SHP77 (cell line): ENCODE data around the gene BMX.
A peak's percentile ranks its signal among the peaks of the same experiment; 100 is the strongest.

Experiments
- DNase-seq, 2 experiments: peaks; one replicate each; lab custom pipeline; 2025; lab: John Stamatoyannopoulos, UW

Gene BMX

DNA sequence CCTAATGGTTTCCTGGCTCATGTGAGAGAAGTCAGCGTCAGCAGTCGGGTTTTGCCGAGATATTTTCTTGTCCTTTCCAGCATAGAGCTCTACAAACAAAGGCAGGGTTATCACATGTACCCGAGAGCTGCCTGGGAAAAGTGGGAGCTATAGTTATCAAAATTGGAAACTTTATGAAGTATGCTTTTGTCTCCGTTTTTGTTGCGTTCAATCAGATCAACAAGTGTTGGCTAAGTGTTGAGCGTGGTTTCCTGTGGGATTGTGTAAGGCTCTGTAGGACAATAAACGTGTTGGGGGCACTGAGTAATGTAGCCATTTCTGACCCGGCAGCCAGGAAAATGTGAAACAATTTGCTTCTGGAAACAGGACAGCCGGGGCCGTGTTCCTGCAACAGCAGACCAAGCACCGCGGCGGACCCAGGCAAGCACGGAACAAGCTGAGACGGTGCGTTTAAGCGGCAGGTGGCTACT, at the start of gene BMX:
BMX (plus strand) TSS at position 311 of the 470 bp plus-strand sequence. CDS start 7,547 bp downstream, outside the sequence.
- DNase-seq, result no peak

DNA sequence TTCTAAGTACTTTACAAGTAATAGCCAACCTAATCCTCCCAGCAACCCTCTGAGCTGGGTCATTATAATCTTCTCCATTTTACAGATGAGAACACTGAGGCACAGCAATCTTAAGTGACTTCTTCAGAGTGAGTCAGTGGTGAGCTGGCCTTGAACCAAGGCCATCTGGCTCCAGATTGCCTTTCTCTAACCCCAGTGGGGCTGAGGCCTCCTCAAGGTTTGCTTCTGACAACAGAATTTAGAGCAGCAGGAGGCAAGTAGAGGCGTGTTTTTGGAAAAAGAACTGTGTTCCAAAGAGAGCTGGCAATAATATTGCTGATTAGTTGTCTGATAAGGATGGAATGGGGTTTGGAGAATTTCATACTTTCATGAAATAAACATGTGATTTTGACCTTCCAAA, 48.7 kb upstream of the BMX start:
- no peak for DNase-seq

DNA sequence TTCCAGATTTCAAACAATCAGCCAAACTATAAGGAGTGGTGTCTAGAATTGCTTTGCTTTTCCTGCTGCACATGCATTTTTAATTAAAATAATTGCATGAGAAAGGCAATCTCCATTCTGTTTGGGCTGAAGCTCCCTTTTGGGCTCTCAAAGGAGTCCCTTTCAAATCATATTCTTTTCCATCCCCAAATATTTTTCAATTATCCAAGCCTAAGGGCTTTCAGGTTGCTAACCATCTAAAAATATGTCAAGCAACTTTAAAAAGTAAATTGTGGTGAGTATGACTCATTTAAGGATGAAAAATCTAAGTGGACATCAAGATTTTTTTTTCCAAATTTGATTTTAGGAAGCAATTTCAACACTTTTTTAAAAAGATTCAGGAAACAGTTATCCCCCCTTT, 35.9 kb upstream of the BMX start:
- DNase-seq, result no peak

DNA sequence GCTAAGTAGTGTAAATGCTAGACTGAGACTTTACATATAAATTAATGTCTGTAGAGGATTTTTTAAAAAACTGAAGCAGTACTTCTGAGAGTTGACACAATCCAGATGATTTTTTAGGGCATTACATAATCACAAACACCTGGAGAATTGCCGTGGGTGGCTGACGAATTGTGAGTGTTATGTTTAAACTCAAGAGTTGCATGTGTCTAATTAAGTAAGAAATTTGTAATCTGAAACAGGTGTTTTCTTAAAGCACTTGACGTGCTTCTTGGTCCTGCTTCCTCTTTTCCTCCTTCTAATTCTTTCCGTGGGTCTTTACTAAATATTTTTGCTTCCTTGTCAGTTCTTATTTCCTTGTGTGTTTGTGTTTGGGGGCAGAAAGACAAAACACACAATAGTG, 35.3 kb upstream of the BMX start:
- DNase-seq, result no peak

DNA sequence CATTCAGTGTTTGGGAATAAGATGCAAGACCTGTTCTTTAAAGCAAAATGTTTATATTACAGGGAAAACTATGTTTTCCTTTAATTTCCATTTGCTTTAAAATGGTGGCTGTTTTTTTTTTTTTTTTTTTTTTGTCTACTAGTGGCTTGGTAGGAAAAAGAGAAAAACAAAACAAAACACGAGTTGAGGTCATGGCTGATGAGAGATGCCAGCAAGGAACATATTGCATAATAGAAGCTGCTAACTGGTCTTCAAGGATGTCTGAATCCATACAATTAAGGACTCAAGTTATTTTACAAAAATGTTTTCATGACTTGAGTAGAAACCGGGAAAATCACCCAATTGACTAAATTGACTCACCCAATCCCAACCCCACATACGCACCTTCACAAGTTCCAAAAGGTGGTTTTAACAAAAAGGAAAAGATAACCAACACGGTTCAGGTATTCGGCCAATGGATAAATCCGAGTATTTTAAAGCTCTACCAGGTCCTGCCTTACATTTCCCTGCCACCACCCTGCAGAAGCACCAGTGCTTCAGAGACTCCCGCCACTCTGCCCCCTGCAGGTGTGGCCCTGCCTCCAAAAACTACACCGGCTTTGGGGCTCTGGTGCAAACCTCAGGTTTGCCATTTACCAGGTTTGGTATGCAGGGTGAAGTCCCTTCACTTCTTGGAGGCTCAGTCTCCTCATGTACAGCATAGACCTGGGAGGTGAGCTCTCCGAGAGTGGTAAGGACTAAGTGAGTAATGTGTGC, 34.5 kb upstream of the BMX start:
- no peak for DNase-seq

DNA sequence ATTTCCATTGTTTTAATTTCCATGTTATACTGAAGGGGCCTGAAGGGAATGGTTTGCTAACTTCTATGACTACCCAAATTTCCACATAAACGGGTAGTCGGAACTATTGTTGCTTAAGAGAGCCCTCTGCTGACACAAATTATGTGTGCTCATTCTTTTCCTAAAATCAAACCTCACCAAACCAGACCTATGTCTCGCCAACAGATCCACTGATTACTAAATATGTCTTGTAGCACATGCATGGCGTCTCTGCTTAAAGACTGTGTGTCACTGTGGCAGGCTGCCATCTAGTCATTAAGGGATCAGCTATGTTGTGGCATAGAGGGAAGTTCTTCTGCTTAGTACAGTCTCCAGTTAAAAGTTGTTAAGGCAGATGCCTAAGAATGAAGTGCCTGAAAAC, 32.6 kb upstream of the BMX start:
- DNase-seq, result no peak

DNA sequence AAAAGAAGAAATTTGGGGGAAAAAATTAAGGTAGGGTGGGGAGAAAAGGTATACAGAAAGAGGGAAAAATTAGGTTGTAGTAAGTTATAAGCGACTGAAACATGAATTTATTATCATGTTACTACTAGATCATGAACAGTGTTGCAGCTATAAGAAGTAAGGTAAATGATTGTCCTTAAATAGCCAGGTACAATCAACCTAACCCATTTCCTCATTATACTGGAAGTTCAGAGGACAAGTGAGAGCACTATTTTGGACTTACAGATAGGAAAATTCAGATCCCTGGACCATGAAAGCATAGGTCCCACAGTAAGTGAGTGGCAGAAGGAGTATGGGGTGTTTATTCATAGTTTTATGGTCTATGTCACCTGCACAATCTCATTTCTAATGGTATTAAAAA, 31.0 kb upstream of the BMX start:
- no peak for DNase-seq

DNA sequence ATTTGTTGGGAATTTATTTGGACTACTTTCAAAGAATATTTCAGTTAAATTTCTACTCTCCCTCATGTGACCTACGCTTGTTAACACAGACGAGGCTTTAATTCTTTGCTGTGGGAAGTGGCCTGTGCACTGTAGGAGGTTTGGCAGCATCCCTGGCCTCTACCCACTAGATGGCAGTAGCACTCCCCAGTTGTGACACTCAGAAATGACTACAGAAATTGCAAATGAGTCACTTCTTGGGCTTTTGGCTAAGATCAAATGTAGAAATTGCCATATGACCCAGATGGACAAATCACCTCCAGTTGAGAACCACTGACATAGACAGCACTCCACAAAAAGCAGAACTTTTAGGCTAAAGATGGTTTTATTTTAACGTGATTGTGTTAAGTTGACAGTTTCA, 29.6 kb upstream of the BMX start:
- DNase-seq, result peak in 1 of 2 experiments; percentile 6

DNA sequence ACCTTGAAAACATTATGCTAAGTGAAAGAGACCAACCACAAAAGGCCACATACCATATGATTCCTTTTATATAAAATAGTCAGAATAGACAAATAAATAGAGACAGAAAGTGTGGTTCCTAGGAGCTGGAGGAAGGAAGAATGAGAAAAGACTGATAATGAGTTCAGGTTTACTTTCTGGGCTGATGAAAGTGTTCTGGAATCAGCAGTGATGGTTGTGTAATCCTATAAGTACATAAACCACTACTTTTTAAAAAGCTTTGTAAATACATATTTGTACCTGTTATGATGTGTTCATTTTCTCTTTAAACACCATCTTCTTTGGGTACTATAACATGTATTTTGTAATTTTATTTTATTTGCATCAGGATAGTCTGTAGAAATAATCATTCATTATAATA, 28.1 kb upstream of the BMX start:
- DNase-seq, result no peak

DNA sequence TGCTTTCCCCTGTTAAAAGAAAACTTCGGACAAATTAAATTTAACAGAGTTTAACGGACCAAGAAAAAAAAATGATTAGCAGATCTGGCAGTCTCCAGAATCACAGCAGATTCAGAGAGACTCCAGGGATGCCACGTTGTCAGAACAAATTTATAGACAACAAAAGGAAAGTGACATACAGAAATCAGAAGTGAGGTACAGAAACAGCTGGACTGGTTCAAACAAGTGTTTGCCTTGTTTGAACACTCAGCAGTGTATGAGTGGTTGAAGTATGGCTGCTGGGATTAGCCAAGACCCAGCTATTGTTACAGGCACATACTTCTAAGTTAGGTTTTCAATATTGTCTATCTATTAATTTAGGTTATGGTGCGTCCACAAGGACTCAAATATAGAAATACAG, 26.6 kb upstream of the BMX start:
- no peak for DNase-seq

DNA sequence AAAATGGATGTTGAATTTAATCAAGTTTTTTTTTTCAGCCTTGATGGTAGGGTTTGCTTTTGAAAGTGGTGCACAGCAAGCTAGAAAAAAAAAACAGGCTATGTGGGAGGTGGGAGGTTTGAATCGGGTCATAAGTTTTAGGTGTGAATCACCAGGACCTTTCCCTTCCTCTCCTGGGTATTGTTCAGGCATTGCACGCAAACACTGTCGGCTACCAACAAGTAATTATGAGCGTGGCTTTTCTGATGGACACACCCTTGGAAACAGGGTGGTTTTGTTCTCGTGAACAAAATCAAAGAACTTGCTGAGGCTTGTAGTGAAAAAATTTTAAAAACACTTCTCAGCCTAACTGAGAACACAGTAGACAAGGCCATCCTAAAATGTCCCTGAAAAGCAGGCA, 25.6 kb upstream of the BMX start:
- no peak for DNase-seq

DNA sequence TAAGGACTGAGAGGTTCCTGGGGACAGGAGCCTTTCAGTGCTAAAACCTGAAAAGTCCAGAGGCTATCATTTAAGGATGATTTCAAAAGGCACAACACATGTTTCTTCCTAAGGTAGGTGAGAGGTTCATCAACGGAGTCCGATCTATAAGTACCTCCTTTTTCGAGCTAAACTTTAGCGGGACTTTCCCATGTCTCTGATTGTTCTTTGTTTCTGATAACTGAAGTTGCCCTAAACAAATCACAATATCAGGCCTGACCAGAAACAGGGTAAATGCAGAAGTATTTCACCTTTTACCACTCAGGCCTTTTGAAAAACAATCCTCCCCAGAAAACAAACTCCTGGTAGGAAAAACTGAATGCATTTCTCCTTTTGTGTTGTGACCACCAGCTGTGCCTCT, 25.1 kb upstream of the BMX start:
- no peak for DNase-seq

DNA sequence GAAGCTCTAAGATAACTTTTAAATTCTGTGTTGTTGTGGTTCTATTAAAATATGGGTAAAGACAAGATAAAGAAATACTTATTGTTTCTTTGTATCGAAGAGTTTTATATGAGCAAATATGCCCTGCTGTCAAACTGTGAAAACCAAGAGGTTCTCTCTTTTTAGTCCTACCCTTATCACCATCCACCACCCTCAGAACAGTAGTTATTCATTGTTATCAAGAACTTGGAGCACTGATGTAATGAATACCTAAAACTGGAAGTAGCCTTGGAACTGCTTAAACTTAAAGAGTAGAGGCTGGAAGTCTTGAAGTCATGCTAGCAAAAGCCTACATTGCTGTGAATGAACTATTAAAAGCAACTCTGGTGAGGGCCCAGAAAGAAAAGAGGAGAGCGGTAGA, 16.7 kb upstream of the BMX start:
- no peak for DNase-seq

DNA sequence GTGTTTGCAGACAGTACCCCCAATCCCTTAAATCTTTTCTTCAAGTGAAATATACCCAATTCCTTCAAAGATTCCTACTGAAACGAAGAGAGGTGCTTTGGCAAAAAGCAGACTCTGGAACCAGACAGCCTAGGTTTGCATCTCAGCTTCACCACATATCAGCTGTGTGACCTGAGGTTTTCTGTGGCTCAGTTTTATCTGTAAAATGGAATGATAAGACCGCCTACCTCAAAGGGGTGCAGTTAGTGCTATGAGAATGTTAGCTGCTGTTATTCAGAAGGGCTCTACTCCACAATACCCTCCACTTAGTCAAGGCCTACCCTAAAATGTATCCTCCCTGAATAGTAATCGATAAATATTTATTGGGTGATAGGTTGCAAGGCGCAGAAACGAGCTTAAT, 8.1 kb upstream of the BMX start:
- DNase-seq, result no peak

DNA sequence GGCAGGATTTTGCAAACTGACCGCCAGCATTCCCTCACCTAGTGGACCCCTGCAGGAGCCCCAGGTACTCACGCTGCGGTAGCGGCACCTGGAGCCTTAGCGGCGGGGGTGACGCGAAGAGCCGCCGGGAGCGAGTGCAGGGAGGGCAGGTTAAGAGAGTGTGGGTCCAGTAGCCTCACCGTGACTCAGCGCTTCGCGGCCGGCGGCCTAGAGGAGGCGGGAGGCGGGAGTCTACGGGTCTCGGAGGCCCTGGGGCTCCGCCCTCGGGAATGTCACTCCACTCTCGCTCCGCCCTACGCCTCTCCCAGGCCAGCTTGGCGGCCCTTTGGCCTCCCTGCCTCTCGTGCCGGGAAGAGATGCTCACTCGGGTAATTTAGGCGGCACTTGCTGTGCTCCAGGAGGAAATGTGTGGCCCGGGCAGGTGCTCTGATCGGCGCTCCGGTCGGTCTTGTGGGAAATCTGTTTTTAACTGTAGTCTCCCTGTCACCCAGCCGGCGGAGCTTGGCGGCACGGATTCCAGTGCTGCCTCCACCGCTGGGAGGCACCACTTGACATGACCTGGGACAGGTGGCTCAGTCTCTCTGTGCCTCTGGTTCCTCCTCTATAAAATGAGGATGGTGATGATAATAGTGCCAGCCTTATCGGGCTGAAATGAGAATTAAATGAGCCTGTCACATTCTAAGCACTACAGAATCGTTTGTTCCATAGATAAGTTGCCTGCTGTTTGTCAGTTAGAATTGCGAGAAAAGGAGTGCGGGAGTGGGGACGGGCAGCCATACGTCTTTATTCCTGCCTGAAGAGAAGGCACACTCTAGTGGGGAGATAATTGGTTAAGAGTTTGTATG, 7.3 kb upstream of the BMX start, which contains the start of gene PIR:
PIR (minus strand) TSS at position 216 of the 845 bp plus-strand sequence. CDS start 2,076 bp downstream, outside the sequence.
- peak; percentile 82 to 83 for DNase-seq

DNA sequence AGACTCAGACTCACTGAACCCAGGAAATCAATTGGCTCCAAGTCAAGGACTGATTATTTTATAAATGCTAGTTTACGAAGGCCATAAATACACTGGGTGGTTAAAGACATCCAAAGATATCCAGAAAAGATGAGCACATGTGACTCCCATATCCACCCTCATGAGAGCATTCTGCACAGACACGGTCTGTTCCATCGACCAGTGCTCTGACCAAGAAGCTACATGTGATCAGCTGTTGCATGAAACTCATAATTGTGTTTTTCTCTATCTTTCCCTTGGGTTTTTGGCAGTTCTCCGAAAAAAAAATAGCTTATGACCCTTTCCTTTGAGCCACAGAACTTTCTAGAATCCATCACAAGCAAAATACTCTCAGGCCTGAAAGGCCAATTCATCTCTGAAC, 4.8 kb upstream of the BMX start:
- no peak for DNase-seq

DNA sequence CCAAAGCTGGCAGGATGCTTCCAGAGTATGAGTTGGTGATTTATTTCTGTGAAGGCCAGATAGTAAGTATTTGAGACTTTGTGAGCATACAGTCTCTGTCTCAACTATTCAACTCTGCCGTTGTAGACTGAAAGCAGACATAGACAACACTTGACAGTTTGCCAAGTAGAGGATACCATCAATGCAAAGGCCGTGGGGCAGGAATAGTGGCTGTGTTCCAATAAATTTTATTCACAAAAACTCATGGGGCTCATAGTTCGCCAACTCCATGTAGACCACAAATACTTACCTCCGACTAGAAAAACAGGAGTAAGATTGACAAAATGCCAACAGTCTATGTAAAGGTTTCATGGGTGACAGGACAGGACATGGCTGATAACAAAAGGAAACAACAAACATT, 3.8 kb upstream of the BMX start:
- no peak for DNase-seq

DNA sequence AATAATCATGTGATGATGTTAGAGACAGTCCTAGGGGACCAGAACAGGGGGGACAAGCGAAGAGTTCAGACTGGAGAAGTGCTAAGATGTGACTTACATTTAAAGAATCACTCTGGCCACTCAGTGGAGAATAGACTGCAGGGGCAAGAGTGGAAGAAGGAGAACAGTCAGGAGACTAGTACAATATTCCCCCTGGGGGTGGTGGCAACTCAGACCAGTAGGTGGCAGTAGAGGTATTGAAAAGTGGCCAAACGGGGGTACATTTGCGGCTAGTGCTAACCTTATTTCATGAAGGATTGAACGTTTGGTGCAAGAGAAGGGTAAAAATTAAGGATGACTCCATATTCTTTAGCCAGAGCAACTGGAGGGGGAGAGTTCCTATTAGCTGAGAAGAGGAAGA, 2.7 kb upstream of the BMX start:
- peak; percentile 34 to 45 for DNase-seq

DNA sequence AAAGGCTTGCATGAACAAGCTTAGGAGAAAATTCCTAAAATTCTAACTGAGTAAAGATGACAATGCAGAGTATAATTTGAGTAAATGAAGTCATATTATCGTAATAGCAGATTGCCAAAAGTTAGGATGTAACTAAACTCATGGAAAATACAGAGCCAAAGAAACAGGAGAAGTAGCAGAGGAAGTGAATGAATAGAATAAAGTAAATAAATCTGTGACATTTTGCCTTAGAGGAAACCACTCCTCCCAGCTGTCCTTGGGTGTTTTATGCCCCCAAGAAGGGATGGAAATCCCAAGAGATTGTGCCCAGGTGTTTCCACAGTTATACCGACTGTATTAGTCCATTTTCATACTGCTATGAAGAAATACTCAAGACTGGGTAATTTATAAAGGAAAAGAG, 1.9 kb upstream of the BMX start:
- DNase-seq, result no peak

DNA sequence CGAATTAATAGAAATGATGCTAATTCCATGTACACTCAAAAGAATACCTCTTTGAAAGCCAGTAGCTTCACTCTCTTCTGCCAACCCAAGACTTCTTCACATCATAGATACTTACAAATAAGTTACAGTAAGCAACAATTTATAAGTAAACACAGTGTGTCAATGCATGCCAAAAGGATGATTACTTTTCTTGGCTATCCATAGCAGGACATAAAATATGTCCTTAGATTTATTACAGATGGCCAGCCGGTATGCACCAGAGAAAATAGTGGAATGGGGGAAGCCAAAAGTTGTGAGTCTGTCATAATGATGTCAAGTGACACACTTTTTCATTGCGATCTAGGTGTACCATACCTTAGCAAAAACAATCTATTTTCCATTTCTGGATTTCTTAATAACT, 631 bp upstream of the BMX start:
- no peak for DNase-seq

DNA sequence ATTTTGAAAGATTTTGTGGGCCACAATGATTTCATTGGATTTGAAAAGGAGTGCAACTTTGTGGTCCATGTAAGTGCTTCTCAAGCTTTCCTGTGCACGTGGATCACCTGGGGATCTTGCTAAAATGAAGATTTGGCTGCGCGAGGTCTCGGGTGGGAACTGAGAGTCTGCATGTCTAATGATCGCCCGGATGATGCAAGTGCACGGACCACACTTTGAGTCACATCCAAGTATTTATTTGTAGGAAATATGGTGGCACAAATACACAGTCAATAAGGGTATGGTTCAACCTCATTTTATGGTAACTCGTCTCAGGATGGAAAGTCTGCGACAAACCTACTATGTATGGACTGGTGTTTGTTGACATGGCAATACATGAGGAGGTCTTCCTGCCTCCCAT, 899 bp downstream of the BMX start:
- DNase-seq, result no peak

DNA sequence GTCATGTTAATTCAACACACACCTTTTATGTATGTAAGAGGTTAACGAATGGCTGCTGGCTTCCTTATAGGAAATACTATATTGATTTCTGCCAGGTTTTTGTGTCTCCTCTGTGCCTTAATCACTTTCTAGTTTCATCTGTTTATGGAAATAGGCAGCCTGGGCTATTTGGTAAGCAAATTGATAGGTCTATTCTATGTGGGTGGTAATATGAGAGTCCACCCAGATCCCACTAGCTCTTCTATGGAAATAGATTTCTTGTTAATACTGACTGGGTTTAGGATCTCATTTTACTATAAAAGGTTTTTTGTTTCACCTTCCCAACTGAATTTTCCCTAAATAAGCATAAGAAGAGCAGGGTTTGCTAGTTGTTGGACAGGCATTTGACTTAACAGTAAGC, 4.1 kb downstream of the BMX start:
- no peak for DNase-seq

DNA sequence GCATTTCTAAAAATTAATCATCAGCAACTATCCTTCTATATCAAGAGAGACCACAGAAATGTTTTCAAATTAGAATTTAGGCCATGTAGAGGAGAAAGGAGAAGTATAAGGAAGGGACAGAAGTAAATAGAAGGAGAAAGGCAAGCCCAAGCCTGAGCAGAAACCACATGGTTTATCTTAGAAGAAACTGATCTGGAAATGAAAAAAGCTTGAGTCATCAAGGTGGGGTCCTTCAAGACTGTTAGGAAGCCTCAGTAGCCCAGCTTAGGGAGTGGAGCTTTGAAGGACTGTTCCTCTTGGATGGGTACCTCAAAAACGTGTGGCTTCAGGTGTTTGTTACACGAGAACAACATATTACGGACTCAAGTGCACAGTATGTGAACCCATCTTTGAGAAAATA, 4.5 kb downstream of the BMX start:
- no peak for DNase-seq
